VCaP (cell line): ENCODE measurements around the gene GOLGA7B.
"Not testable (repeated sequence)": the region's sequence is repeated elsewhere in the genome, so short reads cannot be mapped to it uniquely, and the experiment has no call there.

ENCODE experiments used
- H3K27ac ChIP-seq: fragments of 450-650 bp; 2 replicates; pipeline ENCODE4 v1.5.1; 2017
- CTCF ChIP-seq: fragments of 450-650 bp; conservative IDR thresholded peaks from 2 replicates; pipeline ENCODE4 v1.5.1; 2017; ENCODE audit warnings: mild to moderate bottlenecking, moderate library complexity

Gene GOLGA7B

GRCh38 chr10:97831259-97831658 lies 18.4 kb upstream of the GOLGA7B start:
- H3K27ac ChIP-seq: peak overlapping the region; percentile 53; the same call in 1 of the 2 replicates
- TF ChIP-seq CTCF: no peak

GRCh38 chr10:97836446-97836845 lies 13.2 kb upstream of the GOLGA7B start:
- no peak for TF ChIP-seq CTCF

DNA sequence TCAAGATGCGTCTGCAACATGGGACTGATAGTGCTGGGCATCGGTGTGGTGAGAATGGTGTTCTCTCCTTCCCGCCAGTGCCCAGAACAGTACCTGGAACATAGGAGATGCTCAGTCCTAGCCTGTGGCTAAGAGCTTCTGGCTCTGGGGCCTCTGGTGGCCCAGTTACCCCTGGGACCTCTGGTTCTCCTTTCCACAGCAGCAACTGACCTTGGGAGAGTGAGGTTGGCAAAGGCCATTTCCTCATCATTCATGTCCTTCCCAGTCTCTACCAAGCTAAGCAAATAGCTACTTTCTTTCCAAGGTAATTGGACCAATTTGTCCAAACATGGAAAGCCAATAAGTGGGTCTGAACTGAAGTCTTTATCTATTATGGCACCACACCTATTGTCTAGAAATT lies 11.6 kb upstream of the GOLGA7B start:
- H3K27ac ChIP-seq: no peak overlapping the region
- TF ChIP-seq CTCF: no peak

More at GRCh38 chr10:97836446-97836845, 13.2 kb upstream of the GOLGA7B start:
- no peak overlapping the region for H3K27ac ChIP-seq

GRCh38 chr10:97841166-97841565 lies 8.5 kb upstream of the GOLGA7B start:
- not testable (repeated sequence) for H3K27ac ChIP-seq

DNA sequence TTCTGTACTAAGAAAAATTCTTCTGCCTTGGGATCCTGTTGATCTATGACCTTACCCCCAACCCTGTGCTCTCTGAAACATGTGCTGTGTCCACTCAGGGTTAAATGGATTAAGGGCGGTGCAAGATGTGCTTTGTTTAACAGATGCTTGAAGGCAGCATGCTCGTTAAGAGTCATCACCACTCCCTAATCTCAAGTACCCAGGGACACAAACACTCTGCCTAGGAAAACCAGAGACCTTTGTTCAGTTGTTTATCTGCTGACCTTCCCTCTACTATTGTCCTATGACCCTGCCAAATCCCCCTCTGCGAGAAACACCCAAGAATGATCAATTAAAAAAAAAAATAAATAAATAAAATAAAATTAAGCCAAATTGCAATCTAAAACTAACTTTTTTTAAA lies 7.5 kb upstream of the GOLGA7B start:
- not testable (repeated sequence) for H3K27ac ChIP-seq

DNA sequence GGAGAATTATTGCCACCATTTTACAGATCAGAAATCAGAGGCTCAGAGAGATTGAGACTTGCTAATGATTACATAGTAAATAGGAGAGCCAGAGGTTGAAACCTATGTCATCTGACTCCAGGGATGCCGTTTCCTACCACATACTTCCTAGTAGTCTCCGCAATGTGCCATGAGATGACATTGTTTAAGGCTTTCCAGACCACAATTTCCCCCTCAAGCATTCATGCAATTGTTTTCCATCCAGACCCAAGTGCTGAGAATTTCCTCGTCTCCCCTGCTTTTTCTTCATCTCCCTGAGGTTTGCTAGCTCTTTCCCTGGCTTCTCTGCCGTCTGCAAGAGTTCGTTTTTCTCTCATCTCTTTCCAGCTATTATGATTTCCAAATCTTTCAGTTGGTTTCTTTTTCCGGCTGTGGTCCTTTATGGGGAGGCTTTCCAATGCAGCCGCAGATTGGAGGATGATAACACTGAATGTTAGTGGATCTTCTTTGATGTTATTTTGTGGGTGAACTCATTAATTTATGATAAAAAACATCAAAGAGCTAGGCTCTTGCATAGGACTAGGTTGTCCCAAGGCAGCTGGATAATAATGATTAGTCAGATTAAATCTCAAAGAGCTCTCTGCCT lies 6.9 kb upstream of the GOLGA7B start:
- no peak for TF ChIP-seq CTCF
- H3K27ac ChIP-seq: no peak overlapping the region

GRCh38 chr10:97843281-97843671 lies 6.4 kb upstream of the GOLGA7B start:
- TF ChIP-seq CTCF: no peak
- no peak overlapping the region for H3K27ac ChIP-seq

GRCh38 chr10:97843972-97844371 lies 5.7 kb upstream of the GOLGA7B start:
- not testable (repeated sequence) for H3K27ac ChIP-seq

DNA sequence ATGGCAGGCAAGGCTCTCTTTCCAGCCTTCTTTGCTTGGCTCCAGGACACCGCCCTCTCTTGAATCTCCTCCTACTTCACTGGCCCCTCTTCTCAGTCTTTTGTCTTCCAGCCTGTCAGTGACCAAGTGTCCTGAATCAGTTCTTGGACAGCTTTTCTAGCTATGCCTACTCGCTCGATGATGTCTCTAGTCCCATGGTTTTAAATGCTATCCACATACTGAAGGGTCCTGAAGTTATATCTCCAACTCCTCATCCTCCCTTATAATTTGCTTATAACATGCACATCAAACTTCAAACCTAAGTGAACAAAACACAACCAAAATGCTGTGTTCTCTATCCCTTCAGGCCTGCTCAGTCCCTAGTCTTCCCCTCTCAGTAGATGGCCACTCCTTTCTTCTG lies 5.0 kb upstream of the GOLGA7B start:
- no peak for TF ChIP-seq CTCF

More for the DNA sequence above, 5.0 kb upstream of the GOLGA7B start:
- H3K27ac ChIP-seq: no peak overlapping the region
